GM23338 (cell line): ENCODE data around the gene YY1AP1.

Source experiments
- CREB1 ChIP-seq: fragments of 250-450 bp; sonication (Bioruptor Pico); IDR thresholded peaks from 2 replicates; pipeline ENCODE4 v1.5.0; 2020; ENCODE audit warnings: low read depth, mild to moderate bottlenecking, moderate library complexity
- CTCF ChIP-seq, 2 experiments: fragments of 200-600 bp in 1 of 2; sonication (generic) in 1 of 2; conservative IDR thresholded peaks; 2 replicates each; pipeline versions ENCODE4 v1.5.1 to v1.6.1; 2016 to 2017; ENCODE audit warnings: antibody characterized with exemption in 2 of 2, low read depth in 2 of 2, mild to moderate bottlenecking in 2 of 2, moderate library complexity in 1 of 2
- ETS1 ChIP-seq: IDR thresholded peaks from 2 replicates; pipeline ENCODE4 v1.6.1; 2016; ENCODE audit warnings: antibody characterized with exemption
- EZH2 ChIP-seq: fragments of 200-600 bp; sonication (generic); IDR thresholded peaks from one replicate; pipeline ENCODE4 v1.8.0; 2017; ENCODE audit warnings: antibody characterized with exemption, mild to moderate bottlenecking, low read depth; ENCODE audit not compliant: unreplicated experiment
- EZH2phosphoT487 ChIP-seq: fragments of 200-600 bp; sonication (generic); IDR thresholded peaks from one replicate; pipeline ENCODE4 v1.8.1; 2018; ENCODE audit warnings: antibody characterized with exemption; ENCODE audit not compliant: unreplicated experiment
- JUNB ChIP-seq: IDR thresholded peaks from one replicate; pipeline ENCODE4 v1.6.1; 2016; ENCODE audit warnings: antibody characterized with exemption; ENCODE audit not compliant: unreplicated experiment
- NANOG ChIP-seq: IDR thresholded peaks from 2 replicates; pipeline ENCODE4 v1.6.1; 2016; ENCODE audit warnings: antibody characterized with exemption, borderline replicate concordance
- POLR2AphosphoS5 ChIP-seq: IDR thresholded peaks from 2 replicates; pipeline ENCODE4 v1.6.1; 2016; ENCODE audit warnings: antibody characterized with exemption, low read depth
- ZNF114 ChIP-seq: fragments of 250-450 bp; sonication (Bioruptor Pico); IDR thresholded peaks from 2 replicates; pipeline ENCODE4 v1.5.0; 2020; ENCODE audit warnings: mild to moderate bottlenecking, moderate library complexity
- ZNF331 ChIP-seq: fragments of 250-450 bp; sonication (Bioruptor Pico); IDR thresholded peaks from 2 replicates; pipeline ENCODE4 v1.5.0; 2020; ENCODE audit warnings: low read depth, mild to moderate bottlenecking, moderate library complexity
- ZNF462 ChIP-seq: fragments of 250-450 bp; sonication (Bioruptor Pico); IDR thresholded peaks from 2 replicates; pipeline ENCODE4 v1.5.0; 2020; ENCODE audit warnings: mild to moderate bottlenecking, moderate library complexity
- TF ChIP-seq, protein P1 (sequence below): IDR thresholded peaks from one replicate; pipeline ENCODE4 v1.6.1; 2018; ENCODE audit warnings: antibody characterized with exemption; ENCODE audit not compliant: unreplicated experiment

- no peak for TF ChIP-seq CTCF (conservative IDR thresholded peaks at IDR 0.05; ENCODE audit: low read depth in 2 of 2)
- TF ChIP-seq EZH2phosphoT487, result no peak
- TF ChIP-seq, protein P1, sequence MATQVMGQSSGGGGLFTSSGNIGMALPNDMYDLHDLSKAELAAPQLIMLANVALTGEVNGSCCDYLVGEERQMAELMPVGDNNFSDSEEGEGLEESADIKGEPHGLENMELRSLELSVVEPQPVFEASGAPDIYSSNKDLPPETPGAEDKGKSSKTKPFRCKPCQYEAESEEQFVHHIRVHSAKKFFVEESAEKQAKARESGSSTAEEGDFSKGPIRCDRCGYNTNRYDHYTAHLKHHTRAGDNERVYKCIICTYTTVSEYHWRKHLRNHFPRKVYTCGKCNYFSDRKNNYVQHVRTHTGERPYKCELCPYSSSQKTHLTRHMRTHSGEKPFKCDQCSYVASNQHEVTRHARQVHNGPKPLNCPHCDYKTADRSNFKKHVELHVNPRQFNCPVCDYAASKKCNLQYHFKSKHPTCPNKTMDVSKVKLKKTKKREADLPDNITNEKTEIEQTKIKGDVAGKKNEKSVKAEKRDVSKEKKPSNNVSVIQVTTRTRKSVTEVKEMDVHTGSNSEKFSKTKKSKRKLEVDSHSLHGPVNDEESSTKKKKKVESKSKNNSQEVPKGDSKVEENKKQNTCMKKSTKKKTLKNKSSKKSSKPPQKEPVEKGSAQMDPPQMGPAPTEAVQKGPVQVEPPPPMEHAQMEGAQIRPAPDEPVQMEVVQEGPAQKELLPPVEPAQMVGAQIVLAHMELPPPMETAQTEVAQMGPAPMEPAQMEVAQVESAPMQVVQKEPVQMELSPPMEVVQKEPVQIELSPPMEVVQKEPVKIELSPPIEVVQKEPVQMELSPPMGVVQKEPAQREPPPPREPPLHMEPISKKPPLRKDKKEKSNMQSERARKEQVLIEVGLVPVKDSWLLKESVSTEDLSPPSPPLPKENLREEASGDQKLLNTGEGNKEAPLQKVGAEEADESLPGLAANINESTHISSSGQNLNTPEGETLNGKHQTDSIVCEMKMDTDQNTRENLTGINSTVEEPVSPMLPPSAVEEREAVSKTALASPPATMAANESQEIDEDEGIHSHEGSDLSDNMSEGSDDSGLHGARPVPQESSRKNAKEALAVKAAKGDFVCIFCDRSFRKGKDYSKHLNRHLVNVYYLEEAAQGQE, result no peak
- TF ChIP-seq POLR2AphosphoS5, result no peak
- no peak for TF ChIP-seq EZH2
- TF ChIP-seq CREB1 (CRISPR knock-in tag), result no peak
- TF ChIP-seq JUNB, result no peak
- TF ChIP-seq ETS1, result no peak
- TF ChIP-seq ZNF114, result no peak
- no peak for TF ChIP-seq NANOG
- TF ChIP-seq ZNF331 (CRISPR knock-in tag), result no peak
- TF ChIP-seq ZNF462 (CRISPR knock-in tag), result no peak
These were observed 14.6 kb upstream of the YY1AP1 start for GRCh38 chr1:155703216-155703615.
